Raji (cell line): ENCODE measurements around the gene YBX1.

Experiments
- POLR2A ChIP-seq: IDR thresholded peaks from 2 replicates; pipeline ENCODE4 v1.6.1; 2011; ENCODE audit warnings: low read depth, low read length, control low read depth; ENCODE audit not compliant: insufficient read depth

Gene YBX1

DNA sequence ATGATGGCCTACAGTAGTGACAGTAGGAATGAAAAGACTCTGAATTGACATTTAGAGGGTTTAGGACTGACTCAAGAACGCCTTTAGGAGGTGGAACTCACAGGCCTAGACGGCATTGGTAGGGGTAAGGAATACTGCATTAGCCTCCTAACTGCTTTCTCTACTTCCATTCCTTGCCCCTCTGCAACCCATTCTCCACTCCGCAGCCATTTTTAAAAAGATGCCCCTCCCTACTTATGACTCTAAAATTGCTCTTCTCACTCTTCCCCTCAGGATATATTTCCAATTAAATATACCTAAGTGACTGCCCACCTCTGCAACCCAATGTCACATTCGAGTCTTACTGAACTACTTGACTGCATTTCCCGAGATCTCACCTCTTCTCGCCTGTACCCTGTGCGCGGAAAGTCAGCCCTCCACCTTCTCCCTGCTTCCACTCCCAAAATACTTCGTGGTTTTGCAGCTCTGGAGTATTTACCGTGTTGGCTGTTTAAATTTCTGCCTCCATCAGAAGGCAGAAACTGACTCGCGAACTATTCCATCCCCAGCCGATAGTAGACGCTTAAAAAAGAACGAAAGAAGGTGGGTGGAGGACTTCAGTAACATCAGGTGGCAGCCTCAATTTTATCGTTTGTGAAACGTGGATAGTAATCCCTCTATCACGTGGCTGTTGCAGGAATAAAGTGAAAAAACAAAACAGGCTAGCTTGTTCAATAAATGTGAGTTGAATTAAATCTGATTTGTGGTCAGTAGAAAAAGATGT, 1.1 kb upstream of the YBX1 start:
- no peak for TF ChIP-seq POLR2A

DNA sequence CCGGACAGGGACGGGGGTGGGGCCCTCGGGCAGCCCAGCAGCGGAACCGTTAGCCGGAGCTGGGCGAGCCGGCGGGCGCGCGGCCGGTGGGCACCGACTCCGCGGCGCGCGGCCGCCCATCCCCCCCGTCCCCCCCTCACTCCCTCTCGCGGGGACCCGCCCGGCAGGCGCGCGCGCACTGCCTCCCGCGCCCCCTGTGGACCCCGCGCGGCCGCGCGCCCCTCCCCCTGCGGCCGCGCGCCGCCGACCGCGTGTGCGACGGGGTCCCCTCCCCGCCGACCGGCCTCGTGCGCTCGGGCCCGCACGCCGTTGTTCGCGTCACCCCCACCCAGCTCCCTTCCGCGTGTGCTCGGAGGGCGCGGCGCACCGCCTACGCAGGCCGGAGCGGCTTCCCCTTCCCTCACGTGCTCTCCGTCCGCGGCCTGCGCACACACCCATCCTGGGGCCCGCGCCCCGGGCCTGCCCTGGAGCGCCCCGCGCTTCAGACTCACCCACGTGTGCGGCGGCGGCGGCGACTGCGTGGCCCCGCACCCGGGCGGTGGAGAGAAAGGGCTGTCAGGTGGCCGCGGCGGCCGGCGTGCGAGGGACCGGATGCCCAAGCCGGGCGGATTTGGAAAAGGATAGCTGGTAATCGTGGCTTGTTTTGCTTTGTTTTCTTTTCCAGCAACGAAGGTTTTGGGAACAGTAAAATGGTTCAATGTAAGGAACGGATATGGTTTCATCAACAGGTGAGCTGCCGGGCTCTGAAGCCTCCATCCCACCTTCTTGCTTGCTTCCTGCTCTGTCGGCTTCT, 717 bp downstream of the YBX1 start:
- TF ChIP-seq POLR2A, result peak; percentile 59

DNA sequence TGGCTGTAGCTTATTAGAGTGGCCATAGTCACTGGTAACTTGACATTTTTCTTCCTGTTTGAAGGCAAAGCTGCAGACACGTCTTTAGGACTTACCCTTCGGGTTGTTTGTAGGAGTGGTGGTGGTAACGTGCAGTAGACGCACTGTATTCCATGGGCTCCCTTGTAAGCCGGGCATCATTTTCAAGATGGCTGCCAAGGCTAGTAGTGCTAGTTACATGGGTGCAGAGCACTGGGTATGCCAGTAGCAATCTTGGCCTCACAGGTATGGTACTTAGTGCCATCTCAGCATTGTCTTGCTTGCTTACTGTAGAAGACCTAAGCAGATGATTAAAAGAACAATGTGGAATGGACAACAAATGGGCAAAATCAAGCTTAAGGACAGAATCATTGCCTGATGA, 1.9 kb downstream of the YBX1 start:
- TF ChIP-seq POLR2A, result no peak

DNA sequence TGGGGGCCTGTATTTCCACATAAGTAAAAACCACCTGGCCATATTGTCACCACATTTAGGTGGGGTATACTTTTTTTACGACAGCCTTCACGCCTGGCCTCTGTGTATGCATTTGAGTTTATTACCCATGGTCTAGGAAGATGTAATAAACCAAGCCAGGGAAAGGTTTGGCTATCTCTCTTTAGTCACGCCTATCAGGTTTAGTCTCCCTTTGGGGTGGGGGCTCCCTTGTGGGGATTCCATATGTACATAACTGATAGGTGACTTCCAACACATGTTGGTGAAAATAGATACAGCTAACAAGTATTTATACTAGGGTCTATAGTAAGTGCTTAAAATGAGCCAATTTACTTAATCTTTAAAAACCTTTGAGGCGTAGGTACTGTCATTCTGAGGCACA, 4.2 kb downstream of the YBX1 start:
- no peak for TF ChIP-seq POLR2A

DNA sequence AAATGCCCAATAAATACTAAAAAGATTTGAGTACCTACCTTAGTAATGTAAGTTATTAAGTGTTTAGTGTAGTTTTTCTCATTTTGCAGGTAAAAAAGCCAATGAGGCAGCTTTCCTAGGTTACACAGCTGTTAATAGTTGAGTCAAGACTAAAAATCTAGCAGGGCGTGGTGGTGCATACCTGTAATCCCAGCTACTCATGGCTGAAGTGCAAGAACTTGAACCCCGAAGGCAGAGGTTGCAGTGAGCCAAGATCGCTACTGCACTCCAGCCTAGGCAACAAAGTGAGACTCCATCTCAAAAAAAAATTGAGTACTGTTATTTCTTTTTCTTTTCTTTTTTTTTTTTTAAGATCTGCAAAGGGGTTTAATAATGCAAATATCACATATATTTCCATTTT, 7.7 kb downstream of the YBX1 start:
- no peak for TF ChIP-seq POLR2A

DNA sequence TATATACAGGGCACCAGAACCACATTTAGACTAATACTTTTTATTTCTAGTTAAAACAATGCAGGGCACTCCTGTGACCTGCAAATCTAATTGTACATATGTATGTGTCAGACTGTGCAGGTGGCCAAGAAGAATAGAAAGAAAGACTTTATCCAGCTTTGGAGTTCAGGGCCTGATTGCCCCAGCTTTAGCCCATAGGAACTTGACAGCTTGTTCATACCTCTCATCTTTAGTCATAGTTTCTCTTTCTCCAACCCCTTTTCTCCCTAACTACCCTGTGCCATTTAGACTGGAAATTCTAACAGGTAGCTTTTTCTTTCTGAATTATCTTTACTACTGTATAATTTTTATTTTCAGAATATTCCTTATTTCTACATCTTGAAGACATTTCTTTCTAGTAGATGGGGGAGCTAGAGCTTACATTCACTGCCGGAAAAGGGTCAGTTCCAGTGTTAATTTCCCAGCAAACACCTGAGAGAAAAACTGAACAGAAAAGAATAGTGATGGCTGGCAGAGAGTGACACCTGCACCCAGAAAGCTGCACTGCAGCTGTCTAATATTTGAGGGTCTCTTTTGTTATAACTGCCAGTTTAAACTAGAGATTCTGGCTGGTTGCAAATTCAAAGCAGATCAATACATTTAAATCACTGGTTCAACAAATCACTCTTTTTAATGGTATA, 8.4 kb downstream of the YBX1 start:
- no peak for TF ChIP-seq POLR2A

DNA sequence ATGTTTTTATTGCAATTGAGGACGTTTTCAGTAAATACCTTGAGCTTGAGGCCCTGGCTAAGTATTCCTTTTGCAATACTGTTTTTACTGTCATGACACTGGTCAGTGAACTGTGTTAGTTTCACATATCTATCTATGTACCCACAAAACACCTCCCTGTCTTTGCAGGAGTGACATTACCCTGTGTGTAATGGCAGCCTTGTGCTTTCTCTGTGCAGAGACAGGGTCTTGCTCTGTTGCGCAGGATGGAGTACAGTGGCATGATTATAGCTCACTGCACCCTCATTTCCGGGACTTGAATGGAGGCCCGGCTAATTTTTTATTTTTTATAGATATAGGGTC, 8.9 kb downstream of the YBX1 start:
- no peak for TF ChIP-seq POLR2A

DNA sequence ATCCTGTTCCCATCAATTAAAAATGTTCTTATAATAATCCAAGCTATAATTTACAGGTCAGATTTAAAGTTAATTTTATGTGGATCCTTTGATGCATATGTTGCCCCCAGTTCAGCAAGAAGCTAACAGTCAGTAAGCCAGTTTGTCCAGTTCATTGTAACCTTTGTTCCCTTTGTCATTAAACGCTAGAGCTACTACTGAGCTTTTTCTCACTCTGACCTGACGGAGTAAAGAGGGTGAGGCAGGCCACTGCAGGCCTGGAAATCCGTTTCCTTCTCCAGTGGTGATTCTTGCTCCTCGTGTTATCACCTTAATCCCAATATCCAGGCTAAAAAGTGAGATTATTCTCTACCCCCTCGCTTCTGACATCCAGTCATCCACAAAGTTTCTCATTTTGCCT, 10.2 kb downstream of the YBX1 start:
- TF ChIP-seq POLR2A, result no peak

DNA sequence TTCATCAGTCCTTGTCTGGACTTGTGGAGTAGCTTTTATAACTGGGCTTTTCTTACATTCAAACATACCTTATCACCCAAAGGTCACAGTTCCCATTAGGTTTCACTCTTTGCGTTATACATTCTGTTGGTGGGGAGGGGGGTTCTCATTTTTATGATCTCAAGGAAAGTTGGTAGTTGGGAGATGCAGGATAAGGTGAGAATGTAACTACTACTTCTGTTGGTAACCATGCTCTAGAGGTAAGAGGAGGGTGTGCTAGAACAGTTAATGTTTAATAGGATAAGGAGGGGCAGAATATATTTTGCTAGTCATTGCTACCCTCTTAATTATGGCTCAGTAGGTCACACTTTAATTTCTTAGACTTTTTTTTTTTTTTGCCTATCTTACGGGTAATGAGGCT, 10.7 kb downstream of the YBX1 start:
- TF ChIP-seq POLR2A, result no peak

DNA sequence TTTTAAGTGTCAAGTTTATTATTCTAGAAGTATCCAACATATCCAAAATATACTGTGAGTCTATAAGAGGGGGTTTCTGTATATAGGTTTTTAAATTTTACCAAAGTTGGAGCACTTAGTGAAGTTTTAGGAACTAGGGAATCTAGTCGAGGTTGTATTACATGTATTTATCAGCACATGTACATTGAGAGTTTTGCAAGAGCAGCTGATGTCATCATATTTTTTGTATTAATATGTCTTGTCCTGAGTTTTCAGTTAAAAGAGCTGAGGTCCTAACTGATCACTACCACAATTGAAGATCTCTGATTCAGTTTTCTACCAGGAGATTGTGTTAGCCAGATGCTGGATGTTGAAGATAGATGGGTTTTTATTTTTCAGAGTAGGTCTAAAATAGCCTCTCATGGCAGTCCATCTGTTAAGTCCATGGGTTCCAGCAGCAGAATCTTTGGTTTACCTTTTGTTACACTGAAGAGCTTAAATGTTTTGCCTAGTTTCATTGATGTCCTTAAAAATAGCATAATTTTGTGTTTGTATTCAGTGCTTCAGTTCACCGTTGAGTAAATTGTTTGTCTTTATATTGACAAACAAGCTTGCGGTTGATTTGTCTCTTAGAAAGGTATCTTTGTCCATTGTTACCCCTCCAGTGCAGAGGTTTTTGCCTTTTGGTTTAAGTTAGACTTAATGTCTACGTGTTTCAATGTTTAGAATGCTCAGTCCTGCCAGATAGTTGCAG, 16.0 kb downstream of the YBX1 start:
- no peak for TF ChIP-seq POLR2A

DNA sequence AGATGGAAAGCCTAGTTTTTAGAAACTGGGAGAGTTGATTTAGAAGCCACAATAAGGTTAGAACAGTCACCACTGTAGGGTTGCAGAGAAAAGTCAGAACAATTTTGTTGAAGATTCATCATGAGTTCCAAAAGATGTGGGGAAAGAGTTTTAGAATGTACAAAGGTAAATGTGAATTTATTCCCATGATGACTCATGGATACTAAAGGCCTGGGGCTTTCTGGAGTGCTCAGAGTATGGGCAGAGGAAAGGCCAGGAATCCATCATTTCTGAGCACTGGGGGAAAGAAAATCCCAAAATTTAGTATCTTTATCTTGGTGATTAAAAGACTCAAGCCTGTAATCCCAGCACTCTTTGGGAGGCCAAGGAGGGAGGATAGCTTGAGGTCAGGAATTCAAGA, 17.8 kb downstream of the YBX1 start:
- no peak for TF ChIP-seq POLR2A

DNA sequence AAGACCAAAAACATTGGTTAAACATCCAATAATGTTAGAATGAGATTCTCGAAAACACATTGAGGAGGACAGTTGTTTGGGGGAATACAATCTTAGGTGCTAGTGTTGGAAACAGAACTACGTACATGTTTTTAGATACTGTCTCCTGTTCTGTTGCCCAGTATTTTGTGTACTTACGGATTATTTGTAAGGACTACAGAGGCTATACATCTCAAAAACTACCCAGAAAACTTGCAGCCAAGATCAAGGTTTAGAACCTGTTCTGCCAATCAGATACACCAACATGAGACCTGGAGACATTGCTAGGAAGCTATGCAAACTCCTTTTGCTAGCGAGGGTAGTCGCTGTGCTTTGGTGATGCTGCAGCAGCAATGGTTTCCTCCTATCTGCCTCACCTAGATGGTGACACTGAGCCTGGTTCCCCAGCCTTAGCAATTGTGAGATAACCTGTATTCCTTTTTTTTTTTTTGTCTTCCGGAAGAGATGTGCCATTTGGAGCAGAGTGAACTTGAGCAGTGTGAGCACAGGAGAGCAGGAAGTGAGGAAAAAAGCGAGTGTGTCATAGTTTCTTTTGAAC, 21.8 kb downstream of the YBX1 start:
- no peak for TF ChIP-seq POLR2A

DNA sequence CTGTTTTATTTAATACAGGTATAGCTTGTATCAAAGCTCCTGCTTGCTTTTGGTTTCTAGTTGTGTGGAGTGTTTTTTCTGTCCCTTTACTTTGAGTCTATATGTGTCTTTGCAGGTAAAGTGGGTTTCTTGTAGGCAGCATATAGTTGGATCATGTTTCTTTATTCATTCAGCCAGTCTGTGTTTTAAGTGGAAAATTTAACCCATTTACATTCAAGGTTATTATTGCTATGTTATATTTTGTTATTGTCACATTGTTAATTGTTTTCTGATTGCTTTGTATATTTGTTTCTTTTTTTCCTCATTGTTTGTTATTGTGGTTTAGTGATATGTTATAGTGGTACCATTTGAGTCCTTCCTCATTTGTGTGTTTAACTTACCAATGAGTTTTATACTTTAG, 31.1 kb downstream of the YBX1 start:
- TF ChIP-seq POLR2A, result no peak

DNA sequence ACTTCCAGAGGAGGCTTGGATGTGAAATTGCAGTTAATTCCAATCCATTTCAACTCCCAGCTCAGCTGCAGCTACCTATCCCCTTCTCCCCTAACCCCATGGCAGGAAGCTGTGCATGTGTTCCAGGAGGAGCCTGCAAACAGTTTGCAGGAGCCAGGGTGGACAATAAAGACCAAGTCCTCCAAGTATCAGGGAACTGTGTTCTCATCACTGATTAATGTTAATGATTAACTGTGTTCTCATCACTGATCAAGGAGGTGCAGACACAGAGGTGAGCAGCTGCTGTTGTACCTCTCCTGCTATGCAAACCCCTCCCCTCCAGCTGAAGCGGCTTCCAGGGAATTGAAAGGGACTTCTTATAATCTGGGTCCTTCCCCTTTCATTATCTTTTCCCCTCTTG, 38.6 kb downstream of the YBX1 start:
- TF ChIP-seq POLR2A, result no peak

DNA sequence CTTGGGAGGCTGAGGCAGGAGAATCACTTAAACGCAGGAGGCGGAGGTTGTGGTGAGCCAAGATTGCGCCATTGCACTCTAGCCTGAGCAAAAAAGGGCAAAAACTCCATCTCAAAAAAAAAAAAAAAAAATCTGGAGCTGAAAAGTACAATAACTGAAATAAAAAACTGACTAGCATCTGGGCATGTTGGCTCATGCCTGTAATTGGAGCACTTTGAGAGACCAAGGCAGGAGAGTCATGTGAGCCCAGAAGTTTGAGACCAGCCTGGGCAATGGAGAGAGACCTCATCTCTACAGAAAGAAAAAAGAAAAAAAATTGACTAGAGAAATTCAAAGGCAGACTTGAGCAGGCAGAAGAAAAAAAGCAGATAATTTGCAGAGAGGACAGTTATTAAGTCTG, 39.7 kb downstream of the YBX1 start:
- TF ChIP-seq POLR2A, result no peak
